NCI-H1092 treated with DMSO at 0.1 percent for 48 hours (cell line): ENCODE results near the gene HSPH1.
A peak's percentile ranks its signal among the peaks of the same experiment; 100 is the strongest.
"Not testable (repeated sequence)": the region's sequence is repeated elsewhere in the genome, so short reads cannot be mapped to it uniquely, and the experiment has no call there.

Source experiments
- DNase-seq: peaks from one replicate; lab custom pipeline; 2025; lab: John Stamatoyannopoulos, UW

Gene HSPH1

DNA sequence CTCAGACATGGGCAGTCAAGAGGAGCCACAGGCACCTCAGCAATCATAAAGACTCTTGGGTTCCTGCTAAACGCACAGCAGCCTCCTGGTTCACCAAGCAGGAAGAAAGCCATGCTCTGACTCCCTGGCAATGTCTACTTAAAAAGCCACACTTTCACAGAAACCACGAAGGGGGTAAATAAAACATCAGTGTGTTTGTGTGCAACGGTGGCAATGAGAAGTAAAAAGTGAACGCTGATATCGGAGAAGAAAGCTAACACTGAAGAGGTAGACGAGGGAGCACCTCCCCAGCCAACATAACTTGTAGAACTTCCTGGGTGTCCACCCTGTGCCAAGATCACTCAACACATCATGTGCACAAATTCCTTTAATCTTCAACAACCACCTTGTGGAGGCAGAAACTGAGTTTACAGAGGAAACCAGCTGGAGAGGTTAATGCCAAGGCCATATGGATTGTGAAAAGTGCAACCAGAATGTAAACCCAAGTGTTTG lies 30.2 kb downstream of the HSPH1 start:
- DNase-seq, result no peak

DNA sequence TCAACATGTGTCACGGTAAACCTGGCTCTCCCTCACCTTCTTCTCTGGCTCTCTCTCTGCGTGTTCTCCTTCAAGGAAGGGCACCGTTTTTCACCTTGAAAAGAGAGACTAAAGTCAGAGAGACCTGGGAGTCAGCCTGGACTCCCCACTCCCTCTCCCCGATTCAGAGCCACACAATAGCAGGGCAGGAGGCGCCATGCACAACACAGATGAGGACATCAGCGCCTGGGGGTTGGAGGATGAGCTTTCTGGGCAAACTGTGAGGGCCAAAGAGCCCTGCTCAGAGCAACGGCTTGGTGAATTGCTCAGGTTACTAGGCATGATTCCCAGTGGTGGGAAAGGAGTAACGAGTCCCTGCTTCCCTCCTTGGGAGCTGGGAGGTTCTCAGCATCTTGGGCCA lies 32.3 kb downstream of the HSPH1 start:
- no peak for DNase-seq

DNA sequence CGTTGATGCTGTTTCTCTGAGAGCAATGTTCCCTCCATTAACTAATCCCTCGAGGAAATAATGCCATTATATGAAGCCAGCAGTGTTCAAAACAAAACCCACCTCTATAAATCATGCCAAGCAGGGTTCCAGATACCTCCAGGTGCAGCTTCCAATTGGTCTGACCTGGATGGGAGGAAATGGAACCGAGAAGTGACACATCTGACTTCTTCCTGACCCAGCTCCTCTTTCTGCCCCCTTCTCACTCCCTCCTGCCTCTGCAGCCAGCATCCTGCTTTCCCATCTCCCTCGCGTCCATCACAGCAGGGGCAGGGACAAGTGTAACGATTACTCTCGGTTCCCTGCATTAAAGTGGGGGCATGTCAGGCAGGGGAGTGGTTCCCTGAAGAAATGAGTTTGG lies 37.5 kb downstream of the HSPH1 start:
- no peak for DNase-seq

DNA sequence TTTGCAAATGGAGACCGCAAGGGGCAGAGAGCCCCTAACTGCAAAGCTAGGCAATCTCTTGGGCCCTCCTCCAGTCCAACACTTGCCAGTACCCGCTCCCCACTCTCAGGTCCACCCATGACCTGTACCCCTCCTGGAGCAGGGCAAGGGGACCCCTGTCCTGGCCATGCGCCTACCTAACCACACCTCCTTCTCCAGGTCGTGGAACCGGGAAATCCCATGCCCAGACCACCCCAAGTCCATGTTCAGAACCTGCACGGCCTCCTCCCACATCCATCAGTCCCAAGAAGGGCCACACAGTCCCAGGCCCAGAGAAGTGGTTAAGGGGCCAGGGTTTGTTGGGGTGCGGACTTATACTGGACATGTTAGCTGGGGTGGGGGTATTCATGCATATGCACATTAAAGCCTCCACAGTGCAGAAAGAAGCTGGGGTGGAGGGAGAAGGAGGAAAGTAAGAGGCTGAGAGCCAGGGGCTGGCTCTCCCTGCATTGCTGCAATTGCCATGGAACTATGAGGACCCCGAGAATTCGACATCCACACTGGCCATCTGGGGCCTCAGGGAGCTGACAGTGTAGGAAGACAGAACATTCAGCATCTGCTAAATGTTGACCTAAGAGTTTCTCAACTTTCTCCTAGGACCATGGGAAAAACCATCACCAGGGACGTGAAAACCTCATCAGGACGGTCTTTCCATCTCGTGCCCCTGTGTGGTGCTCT lies 39.0 kb downstream of the HSPH1 start:
- DNase-seq, result no peak

DNA sequence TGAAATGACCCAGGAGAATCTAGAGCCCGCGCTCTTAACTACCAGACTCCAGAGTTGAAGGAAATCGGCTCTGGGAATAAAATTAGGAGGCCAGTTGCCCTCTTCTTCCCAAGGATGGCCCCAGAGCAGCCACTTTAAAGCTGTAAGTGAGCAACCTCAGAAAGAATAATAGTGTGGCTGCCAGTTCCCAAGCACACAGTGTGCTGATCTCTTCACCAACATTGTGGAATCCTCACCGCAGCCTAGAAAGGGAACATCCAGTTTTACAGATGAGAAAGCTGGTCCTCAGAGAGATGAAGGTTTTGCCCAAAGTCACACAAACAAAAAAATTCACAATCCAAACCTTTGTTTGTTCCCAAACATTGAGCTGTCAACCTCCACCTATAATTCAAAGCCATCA lies 39.6 kb downstream of the HSPH1 start:
- no peak for DNase-seq

DNA sequence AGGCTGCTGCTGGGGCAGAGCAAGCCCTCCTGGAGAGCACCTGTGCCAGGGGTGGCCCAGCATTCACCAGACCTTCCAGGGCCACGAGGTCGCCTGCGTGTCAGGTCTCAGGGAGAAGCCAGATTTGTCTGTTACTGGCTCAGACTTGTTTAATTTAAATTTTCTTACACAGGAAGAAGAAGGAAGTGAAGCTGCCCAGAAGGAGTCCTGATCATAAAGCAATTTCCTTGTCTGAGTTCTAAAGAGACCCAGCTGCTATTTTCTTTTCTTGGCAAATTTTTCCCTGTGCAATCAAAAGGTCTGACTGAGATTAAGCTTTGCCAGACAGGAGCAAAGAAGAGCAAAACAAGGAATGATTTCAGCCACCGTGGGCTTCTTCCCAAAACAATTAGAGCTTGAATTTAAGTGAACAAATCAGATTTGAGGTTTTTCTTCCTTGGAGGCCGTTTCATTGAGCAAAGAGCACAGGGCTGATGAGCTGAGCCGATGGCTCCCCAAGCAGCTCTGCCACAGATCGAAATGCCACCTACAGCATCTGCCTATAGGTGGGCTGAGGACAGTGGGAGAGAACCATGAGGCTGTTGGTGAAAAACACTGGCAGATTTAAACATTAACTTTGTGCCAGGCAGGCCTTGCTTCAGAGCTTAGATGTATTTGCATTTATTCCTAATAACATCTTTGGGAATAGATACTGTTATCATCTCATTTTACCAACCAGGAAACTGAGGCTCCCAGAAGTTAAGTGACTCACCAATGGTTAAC lies 40.1 kb downstream of the HSPH1 start:
- DNase-seq, result no peak

DNA sequence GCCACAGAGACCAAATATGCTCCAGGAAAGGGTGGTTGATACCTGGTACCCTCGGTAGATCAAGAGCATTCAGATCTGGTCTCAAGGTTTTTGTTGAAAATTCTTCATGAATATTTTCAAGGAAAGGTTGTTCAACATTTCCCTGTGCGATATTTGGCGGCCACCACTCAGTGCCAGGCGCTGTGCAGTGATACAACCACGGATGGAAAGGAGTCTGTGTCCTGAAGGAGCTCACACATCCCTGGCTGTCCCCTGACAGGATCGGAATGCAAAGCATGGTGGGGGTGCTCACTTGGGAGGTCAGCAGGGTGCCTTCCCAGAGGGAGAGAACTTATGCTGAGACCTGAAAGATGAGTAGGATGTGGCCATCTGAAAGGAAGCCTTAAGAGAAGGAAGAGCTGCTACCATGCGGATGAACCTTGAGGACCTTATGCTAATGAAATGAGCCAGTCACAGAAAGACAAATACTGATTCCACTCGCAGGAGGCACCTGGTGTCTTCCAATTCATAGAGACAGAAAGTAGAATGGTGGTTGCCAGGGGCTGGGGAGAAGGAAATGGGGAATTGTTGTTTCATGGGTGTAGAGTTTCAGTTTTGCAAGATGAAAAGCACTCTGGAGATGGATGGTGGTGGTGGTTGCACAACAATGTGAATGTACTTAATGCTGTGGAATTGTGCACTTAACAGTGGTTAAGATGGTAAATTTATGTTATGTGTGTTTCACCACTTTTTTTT lies 41.6 kb downstream of the HSPH1 start:
- DNase-seq, result peak; percentile 17

DNA sequence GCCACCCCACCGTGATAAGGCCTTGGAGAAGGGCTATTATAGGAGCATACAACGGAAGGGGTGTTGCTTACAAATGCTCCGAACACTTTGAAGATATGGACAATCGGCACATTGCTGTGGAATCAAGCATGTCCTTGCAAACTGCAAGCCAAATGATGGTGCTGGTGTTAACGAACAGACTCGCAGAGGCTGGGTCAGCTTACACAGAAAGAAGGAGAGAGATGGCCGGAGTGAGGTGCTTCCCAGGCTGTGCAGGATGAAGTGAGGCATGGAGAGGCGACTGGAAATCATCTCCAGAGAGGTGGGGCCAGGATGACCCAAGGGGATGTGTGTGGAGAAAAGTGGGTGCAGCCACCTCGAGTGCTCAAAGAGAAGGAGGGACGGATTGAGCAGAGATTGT lies 42.2 kb downstream of the HSPH1 start:
- no peak for DNase-seq

DNA sequence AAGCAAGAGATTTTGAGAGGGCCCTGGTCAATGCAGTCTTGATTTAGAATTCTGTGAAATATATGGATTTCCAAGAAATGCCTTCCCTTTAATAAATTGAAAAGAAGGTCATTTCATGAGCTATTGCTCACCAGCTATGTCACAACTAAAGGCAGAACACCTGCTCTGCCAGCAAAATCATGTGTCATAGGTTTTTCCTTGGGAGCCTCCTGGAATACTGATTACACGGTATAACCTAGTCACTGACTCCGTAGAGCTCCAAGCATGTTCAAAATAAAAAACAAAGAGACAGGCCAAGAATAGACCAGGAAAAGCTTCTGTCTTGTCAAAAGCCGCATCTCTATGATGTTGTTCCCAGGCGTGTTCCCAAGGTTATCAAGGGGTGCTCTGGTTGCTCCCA lies 45.5 kb downstream of the HSPH1 start:
- DNase-seq, result no peak

DNA sequence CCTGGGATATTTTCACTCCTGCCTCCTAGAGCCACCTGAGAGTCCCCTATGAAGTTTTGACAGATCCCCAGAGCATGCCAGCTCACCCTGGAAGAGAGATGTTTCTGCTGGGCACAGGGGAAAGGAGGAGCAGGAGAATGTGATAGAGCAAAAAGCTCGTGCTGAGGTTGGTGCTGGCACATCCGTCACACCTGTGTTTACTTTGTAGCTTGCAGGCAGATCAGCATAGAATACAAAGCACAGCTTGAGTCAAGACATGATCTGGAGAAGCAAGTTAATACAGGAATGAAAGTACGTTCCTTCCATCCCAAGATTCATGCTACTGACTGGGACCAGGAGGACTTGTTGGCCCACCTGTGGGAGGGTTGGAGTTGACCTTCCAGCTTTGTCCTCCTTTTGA lies 46.1 kb downstream of the HSPH1 start:
- DNase-seq, result no peak

DNA sequence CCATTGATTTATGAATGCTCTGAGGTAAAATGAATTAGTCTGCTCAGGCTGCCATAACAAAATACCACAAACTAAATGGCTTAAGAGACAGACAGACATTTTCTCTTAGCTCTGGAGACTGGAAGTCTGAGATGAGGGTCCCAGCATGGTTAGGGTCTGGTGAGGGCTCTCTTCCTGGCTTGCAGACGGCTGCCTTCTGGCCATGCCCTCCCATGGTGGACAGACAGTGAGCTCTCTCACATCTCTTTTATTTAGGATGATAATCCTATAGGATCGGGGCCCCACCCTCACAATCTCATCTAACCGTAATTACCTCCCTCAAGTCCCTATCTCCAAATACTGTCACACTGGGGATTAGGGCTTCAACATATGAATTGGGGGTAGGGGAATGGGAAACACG lies 47.1 kb downstream of the HSPH1 start:
- no peak for DNase-seq

DNA sequence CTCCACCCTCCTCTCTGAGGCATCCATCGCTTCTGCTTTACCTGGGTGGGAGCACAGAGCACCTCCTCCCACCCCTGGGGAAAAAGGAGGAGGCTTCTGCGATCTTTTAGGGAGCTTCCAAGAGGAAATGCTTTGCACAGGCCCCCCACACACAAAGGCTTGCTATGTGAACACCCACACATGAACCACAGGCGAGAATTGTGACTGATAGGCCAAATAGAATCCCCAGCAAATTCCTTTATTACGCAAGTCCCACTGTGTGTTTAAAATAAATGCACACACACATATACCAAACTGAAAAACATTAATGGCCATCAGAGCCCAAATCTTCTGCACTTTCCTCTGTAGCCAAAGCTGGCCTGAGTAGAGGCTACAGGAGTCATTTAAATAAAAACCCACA lies 50.6 kb downstream of the HSPH1 start:
- no peak for DNase-seq

DNA sequence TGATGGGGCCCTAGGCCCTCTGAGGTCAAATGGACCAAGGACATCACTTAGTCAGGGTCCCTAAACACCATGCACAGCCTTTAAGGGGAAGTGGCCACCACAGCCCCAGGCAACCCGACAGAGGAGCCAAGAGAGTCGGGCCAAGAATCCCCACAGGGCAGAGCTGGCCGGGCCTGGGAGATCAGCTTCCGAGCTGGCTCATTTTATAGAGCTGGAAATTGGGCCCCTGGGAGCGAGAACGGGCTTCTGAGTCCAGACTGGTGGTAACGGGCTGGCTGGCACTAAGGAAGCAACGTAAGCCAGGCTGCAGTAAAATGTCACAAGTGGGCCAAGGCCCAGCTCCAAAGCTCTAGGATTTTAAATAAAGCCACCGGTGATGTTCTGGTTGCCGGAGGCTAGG lies 51.1 kb downstream of the HSPH1 start:
- DNase-seq, result peak; percentile 3

DNA sequence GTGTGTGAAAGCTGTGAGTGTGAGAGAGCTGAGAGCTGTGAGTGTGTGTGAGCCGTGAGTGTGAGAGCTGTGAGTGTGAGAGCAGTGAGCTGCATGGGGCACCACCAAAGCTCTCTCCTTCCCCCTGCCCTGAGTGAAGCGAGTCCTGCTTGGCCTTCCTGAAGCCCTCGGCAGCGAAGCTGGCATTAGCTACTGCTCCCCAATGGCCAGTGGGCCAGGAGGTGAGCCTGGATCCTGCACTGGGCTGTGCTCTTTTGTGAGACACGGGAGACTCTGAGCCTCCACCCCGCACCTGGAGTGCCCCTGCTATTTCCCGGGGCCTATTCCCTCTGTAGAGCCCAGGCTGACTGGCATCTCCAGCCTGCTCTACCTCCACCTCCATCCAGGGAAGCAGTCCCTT lies 51.5 kb downstream of the HSPH1 start:
- no peak for DNase-seq

DNA sequence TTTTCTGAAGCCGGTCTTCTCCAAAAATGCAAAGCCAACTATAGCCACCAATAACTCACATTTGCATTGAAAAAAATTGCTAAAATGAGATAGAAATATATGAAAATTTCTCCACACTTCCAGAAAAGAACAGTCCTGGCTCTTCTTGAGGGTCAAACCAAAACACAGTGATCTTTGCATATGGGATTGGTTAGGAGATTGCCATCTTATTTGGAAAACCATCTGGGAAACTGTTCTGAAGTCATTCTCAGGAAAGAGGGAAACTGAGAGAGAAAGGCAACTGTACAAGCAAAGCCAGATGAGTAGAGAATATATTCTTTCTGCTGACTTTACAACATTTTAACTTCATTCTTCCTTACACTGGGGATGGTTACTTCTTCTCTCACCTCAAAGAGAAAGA lies 54.6 kb downstream of the HSPH1 start:
- DNase-seq, result no peak

DNA sequence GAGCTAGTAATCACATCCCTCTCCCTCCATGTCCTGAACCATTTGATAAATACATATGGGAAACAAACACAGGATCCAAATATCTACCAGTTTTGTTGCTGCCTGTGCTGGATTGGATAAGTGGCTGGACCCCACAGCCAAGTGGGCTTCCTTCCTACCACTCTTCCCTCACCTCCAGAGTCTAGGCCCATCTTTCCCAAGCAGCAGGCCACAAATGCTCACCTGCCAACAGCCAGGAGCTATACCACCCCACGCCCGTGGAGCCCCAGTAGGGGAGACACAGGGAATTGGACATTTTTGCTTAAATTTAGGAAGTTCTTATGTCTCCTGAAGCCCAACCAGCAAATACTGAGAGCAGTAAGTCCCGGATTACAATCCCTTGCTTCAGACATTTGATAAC lies 55.8 kb downstream of the HSPH1 start:
- DNase-seq, result no peak

DNA sequence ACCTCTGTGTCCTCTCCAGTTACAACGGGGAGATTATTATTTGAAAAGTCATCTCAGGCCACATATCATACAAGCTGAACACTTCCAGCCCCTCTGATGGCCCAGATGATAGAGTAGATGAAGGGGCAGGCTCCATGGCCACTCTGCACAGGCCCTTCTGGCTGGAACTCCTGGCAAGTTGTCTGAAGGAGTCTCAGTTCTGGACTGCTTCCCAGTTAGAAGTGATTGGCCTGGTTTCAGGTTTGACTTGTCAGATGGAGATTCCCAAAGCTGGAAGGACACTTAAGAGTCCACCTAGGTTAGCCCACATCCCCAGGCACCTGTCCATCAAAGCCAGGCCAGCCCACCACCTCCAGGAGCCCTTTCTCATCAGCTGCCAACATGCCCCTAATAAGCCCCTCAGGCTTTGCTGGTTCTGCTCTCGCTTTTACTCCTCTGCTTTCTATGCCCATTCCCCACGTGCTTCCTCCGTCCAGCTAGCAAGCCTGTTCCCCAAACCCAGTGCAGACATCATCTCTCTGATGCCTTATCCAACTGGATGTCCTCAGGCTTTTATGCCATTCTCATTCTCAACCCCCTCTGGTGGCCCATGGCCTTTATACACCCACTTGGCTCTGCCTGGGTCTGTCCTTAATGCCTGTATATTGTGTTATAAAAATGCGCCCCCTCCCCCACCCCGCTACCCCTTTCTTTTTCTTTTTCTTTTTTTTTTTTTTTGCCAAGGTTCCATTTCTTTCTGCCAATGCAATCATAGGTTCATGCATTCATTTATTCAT lies 56.5 kb downstream of the HSPH1 start:
- no peak for DNase-seq

DNA sequence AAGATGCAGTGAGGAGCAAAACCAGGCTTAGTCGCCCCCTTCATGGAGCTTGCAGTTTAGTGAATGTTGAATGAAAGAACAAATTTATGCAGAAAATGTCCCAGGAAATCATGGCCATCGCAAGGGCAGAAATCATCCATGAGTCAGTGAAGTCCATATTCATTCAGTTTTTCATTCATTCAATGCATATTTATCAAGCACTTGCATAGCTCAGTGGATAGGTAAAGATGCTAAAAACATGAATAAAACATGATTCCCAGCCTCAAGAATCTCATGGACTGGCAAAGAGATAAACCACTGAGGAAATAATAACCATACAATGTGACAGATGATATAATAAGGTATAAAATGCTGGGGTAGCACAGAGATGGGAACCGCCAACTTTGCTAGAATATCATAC lies 58.8 kb downstream of the HSPH1 start:
- DNase-seq, result no peak

DNA sequence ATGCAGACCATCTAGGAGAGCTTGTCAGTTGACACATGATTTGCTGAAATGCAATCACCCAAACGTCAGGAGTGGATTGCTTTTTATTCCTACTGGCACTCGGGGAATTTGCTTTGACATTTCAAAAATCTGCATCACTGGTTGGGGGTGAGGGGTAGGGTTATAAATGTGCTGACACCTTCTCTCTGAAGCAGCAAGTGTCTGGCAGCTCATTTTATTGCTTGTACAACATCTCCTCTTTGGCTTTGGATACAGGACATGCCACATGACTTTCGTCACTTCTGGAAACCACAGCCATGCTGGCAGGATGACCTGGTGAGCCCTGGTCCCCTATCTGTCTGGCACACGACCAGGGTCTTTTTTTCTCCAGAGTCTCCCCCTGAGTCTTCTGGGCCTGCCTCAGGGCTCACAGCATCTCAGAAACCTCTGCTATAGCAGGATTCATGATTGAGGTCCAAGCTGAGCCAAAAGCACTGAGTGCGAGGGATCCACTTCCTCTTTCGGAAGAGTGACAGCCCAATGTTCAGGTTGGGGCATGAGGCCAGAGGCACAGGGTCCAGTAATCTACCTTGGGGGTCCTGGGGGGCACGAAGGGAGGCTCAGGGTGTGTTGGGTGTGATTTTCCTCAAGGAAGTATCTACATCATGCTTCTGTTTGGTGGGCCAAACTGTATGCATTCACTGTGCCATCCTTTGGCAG lies 60.1 kb downstream of the HSPH1 start:
- no peak for DNase-seq

DNA sequence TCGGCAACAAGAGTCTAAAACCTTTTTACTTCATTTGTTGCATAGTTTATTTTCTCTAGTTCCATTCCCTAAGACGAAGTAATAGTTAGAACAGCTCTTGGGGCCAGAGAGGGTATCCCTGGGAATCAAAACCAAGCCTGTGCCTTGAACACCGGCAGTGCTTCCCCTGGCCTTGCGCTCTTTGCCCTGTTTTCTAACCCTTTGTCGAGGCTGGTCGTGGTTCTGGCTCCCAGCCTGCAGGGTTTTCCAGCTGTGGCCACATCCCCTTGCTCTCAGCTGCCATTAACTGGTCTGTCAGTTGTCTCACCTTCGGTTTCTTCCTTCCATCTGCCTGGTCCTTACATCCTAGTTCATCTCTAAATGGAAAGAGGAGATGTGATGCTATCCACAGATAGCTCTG lies 61.0 kb downstream of the HSPH1 start:
- DNase-seq, result no peak

DNA sequence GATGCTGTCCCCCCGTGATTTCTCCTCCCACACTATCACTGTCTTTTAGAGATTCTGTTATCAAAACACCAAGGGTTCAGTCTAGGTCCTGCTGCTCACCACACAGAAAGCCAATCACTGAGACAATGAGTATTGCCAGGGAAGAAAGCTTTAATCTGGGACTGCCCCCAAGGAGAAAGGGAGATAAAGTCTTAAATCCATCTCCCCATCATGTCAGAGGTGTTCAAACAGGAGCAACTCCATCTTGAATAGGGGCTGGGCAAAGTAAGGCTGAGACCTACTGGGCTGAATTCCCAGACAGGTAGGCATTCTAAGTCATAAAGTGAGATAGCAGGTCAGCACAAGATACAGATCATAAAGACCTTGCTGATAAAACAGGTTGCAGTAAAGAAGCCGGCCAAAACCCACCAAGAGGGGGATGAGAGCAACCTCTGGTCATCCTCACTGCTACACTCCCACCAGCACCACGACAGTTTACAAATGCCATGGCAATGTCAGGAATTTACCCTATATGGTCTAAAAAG lies 63.7 kb downstream of the HSPH1 start:
- DNase-seq, result not testable (repeated sequence)
